ENCODE data around the gene USF2. TPM values are rescaled to one million over a fixed set of nuclear protein-coding genes. Genes with fewer than 3 reads are reported as not detected.

Gene USF2
- total RNA-seq, 2 donors from 2014 or later: 107 to 151 TPM

GRCh38 chr19:35308910-35309309 is 40.1 kb downstream of the USF2 start:
- no peaks in the 10 kb centered on the region for H3K4me1 ChIP-seq (replicated peaks)
- 83% methylated on average over 7 of the region's 7 CpGs for WGBS
- H3K36me3 ChIP-seq: no peaks in the 10 kb centered on the region
- intact Hi-C loops (cut with DNase I): no loop called here
- H3K4me3 ChIP-seq: no peak overlapping the region
- no peak for DNase-seq (ENCODE audit: low spot score)
- no peaks in the 10 kb centered on the region for H3K9me3 ChIP-seq
- no peak overlapping the region for H3K27ac ChIP-seq
- no peak for TF ChIP-seq POLR2AphosphoS5 (IDR thresholded peaks at IDR 0.05)
- no peak for TF ChIP-seq POLR2A (IDR thresholded peaks at IDR 0.05)
- TF ChIP-seq CTCF (IDR thresholded peaks at IDR 0.05): no peak
- H3K27me3 ChIP-seq (replicated peaks; ENCODE audit: insufficient read depth): no peaks in the 10 kb centered on the region

- no peak for DNase-seq (ENCODE audit: low spot score)
- Histone ChIP-seq H3K4me3 (no peak overlapping the region), H3K9me3 (no peaks in the 10 kb centered on the region), H3K27me3 (replicated peaks; ENCODE audit: insufficient read depth) (no peaks in the 10 kb centered on the region), H3K36me3 (no peaks in the 10 kb centered on the region), H3K27ac (no peak overlapping the region), H3K4me1 (replicated peaks) (no peaks in the 10 kb centered on the region)
- TF ChIP-seq CTCF (IDR thresholded peaks at IDR 0.05): no peak
- no peak for TF ChIP-seq POLR2A (IDR thresholded peaks at IDR 0.05)
- TF ChIP-seq POLR2AphosphoS5 (IDR thresholded peaks at IDR 0.05): no peak
- 66% methylated on average over 38 of the region's 47 CpGs for WGBS
- intact Hi-C loops (cut with DNase I): no loop called here
Measured at GRCh38 chr19:35309481-35310279, 40.9 kb downstream of the USF2 start.

- Histone ChIP-seq H3K4me3 (no peak overlapping the region), H3K9me3 (no peaks in the 10 kb centered on the region), H3K4me1 (replicated peaks) (no peaks in the 10 kb centered on the region), H3K27ac (no peak overlapping the region), H3K36me3 (no peaks in the 10 kb centered on the region), H3K27me3 (replicated peaks; ENCODE audit: insufficient read depth) (no peaks in the 10 kb centered on the region)
- TF ChIP-seq POLR2AphosphoS5 (IDR thresholded peaks at IDR 0.05) (no peak), CTCF (IDR thresholded peaks at IDR 0.05) (no peak), POLR2A (IDR thresholded peaks at IDR 0.05) (no peak)
- intact Hi-C loops (cut with DNase I): no loop called here
- DNase-seq (ENCODE audit: low spot score): no peak
- WGBS: 82% methylated on average over 12 of the region's 12 CpGs
Measured at GRCh38 chr19:35310331-35310730, 41.6 kb downstream of the USF2 start.

GRCh38 chr19:35310811-35311465 is 42.2 kb downstream of the USF2 start:
- H3K36me3 ChIP-seq: no peaks in the 10 kb centered on the region
- no peak for TF ChIP-seq POLR2A (IDR thresholded peaks at IDR 0.05)
- TF ChIP-seq POLR2AphosphoS5 (IDR thresholded peaks at IDR 0.05): no peak
- TF ChIP-seq CTCF (IDR thresholded peaks at IDR 0.05): no peak
- no peak overlapping the region for H3K4me3 ChIP-seq
- no peak overlapping the region for H3K27ac ChIP-seq
- 92% methylated on average over 10 of the region's 10 CpGs for WGBS
- H3K4me1 ChIP-seq (replicated peaks): no peaks in the 10 kb centered on the region
- no peak for DNase-seq (ENCODE audit: low spot score)
- H3K9me3 ChIP-seq: no peaks in the 10 kb centered on the region
- no peaks in the 10 kb centered on the region for H3K27me3 ChIP-seq (replicated peaks; ENCODE audit: insufficient read depth)
- intact Hi-C loops (cut with DNase I): no loop called here
